ENCODE results near the gene KCNJ1.
A peak's percentile ranks its signal among the peaks of the same experiment; 100 is the strongest.

The KCNJ1 gene

DNA sequence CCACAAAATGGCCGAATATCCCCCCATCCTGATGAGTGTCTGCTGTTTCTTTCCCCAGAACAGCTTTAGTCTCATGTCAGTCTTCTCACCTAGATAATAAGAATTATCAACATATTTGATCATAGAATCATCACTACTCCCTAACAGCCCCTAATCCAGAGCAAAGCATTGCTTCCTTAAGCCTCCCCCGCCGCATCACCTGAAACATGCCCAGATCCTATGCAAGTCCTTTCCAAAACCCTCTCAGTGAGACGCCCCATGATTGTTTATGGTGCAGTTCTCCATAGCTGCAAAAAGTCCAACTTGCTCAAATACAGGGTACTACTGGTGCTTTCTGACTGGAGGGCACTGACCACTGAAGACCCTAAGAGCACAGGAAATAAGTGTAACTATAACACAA lies 20.1 kb downstream of the KCNJ1 start:
- no peak for DNase-seq

GRCh38 chr11:128845334-128845780 lies 21.7 kb downstream of the KCNJ1 start:
- no peak for DNase-seq

DNA sequence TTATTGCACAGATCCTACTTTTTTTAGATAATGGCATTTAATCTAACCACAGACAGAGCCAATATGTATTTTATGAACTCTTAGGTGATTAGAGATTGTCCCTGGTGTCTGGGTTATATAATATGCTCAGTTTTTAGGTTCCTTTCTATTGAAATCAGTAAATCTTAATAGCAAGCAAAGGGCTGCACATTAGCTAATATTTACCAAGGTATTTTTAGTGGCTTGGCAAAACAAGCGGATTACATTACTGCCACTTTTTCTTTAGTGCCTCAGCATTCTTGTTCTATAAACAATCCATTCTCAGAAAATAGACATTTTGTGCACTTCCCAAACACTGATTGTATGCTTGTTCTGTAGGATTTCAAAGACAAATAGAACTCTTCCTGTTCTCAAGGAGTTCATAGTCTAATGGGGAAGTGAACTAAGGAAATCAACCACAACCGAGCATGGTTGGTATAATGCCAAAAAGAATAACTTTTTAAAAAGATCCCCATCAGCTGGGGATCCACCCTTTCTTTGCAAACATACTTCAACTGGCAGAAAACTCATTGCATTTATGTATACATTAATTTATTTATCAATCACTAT lies 23.8 kb downstream of the KCNJ1 start:
- no peak for DNase-seq

DNA sequence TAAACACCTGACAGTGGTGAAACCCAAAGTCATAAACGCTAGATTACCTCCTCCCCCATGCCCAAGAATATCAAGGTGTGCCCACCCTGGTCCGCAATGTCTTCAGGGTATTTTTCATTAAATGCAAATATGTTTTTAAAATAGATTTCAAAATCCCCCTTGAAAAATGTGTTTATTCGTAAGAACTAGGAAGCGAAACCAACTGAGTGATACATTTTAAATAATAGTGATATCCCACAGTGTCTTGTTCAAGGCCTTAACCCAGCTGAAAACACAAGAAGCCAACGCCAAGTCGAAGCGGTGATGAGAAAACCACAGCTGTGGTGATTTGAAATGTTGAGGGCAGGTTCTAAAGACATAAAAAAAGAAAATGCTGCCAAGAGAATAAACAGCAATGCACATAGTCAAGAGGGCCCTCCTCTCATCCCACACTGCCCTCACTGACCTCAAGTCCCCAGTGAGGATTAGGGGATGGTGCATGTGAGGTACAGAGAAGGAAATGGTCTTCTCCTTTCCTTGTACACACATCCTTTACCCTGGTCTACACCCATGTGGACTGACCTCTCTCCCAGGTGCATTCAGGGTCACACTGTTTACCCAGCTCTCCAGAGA lies 25.5 kb downstream of the KCNJ1 start:
- no peak for DNase-seq

- no peak for DNase-seq
Observed at GRCh38 chr11:128840783-128841182, 26.3 kb downstream of the KCNJ1 start.

DNA sequence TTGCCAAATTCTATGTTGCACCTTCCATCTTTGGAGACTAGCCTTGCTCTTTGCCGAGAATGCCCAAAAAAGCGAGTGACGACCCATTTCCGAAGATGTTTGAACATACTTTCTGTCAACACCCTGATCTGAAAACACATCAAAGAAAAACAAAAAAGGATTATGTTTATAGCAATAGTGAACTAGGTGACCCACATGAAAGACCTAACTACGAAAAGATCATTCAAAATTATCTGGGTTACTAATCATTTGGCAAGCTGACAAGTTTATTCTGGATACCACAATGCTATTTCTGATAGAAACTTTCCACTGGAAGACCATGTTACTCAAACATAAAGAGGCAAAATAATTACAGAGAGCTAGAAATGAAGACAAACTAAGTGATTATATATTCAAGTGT lies 27.0 kb downstream of the KCNJ1 start:
- no peak for DNase-seq

DNA sequence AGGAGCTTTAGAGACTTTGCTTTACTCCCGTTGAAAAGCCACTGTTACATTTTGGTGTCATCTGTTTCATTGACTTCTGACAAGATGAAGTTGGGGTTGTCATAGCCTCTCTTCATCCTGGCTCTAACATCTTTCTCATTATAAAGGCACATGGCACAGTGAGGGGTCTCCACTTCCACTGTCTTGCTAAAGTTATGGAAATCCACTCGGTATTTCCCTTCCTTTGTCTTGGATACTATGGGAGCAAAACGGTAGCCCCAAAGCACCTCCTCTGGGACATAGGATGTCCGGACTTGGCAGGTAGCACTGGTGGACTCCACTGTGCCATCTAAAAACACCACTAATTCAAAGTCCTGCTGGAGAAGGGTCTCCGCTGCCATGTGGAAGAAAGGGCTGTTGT lies 28.0 kb downstream of the KCNJ1 start:
- DNase-seq: no peak

GRCh38 chr11:128837627-128838026 lies 29.5 kb downstream of the KCNJ1 start:
- no peak for DNase-seq

DNA sequence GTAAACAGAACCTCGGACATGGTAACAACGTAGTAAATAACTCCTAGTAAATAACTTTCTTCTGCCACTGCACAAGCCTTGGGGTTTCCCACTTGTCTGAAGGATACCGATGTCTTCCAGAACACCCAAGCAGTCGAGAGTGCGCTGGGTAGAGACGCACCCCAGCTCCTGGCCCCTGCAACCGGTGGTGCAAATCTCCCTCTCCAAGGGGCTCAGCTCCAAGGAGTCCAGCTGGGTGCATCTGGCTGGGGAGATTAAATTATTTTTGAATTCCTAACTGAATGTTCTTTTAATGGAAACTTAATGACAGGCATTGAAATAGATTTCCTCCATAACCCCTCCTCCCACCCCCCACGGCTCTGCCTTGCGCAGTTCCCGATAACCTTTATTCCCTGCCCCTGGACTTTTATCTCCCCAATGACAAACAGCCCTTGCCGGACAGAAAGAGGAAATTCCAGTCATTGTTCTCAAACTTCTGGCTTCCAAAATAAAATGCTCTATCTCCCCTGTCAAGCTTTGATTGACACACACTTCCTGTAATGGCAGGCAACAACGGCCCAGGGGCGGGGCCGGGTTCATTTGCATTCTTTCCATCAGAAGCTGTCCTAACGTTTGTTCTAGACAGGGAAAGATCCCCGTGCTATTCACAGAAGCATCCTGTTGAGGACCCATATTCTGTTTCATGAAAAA lies 31.2 kb downstream of the KCNJ1 start:
- DNase-seq: peak; percentile 31

DNA sequence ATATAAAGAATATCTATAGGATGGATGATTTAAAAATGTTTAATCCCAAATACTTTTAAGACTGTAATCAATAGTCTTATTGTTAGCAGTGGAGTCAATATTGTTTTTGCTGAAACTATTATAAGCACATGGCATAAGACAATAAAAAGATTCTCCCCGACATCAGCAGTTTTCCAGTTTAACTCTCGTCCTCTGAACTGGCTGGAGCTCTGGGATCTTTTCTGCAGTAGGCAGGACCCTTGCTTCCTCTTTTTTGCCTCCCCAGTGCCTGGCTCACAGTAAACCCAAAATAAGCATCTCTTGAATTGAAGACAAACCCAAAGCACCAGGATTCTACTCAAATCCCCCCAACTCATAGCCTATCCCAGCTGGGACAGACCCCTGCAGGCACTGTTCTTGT lies 32.9 kb downstream of the KCNJ1 start:
- DNase-seq: no peak

GRCh38 chr11:128832121-128832497 lies 35.0 kb downstream of the KCNJ1 start:
- no peak for DNase-seq

- DNase-seq: peak; percentile 79
Observed at GRCh38 chr11:128831174-128832120, 35.6 kb downstream of the KCNJ1 start.

DNA sequence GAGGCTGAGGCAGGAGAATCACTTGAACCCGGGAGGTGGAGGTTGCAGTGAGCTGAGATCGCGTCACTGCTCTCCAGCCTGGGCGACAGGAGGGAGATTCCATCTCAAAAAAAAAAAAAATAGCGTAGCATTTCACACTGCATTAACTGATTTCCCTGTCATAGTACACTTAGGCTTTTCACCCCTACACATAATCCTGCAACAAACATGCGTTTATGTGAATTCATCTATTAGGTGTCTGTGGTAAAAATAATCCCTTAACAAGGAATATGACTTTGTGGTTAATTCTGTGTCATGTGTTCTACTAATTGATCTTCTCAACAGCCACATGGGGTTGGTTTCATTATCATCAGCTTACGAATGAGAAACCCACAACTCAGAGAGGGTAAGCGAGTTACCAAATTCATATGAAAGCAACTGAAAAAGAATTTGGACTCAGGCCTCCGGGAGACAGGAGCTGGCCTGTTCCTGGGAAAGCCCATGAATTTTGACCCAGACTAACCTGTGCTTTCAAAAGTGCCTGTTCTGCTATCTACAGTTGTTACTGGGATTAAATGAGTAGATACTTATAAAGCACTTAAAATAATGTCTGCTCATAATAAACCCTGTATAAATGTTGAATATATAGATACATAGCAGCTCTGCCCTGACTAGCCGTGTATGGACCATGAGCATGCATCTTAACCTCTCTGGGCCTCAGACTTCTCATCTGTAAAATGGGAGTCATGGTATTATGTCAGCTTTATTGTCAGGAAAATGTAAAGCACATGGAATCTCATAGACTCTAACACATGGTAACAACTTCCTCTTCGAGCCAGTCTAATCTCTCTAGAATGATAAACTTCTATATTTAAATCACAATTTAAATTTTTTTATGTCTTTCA lies 36.6 kb downstream of the KCNJ1 start:
- DNase-seq: no peak

GRCh38 chr11:128828350-128828749 lies 38.7 kb downstream of the KCNJ1 start:
- no peak for DNase-seq

DNA sequence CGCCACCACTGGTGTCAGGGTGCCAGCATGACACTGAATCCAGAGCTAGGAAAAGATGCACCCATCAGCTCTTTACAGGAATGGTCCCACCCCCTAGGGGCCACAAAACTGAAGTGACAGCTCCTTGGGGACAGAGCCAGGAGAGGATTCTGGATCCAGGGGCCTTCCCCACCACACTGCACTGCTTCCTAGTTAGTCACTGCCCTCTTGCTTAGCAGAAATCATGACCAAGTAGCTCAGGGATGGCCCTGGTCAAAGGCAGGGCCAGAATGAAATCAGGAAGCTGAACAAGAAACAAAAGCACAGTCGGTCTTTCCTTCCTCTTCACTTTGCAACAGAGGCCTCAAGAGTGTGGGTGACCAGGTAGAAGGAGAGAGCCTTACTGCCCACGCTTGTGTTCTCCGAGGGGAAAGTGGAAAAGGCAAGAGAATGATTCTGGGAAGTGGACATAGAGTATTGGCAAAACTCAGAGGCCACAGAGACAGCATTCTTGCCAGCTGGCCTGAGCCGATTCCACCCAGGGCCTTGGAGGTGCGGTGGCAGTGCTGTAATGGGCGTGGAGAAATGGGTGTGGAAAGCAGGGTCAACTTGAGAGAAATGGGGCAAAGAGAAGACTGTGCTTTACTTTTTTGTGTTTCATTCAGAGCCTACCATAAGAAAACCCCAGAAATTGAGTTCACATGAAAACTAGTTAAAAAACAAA lies 39.8 kb downstream of the KCNJ1 start:
- no peak for DNase-seq

DNA sequence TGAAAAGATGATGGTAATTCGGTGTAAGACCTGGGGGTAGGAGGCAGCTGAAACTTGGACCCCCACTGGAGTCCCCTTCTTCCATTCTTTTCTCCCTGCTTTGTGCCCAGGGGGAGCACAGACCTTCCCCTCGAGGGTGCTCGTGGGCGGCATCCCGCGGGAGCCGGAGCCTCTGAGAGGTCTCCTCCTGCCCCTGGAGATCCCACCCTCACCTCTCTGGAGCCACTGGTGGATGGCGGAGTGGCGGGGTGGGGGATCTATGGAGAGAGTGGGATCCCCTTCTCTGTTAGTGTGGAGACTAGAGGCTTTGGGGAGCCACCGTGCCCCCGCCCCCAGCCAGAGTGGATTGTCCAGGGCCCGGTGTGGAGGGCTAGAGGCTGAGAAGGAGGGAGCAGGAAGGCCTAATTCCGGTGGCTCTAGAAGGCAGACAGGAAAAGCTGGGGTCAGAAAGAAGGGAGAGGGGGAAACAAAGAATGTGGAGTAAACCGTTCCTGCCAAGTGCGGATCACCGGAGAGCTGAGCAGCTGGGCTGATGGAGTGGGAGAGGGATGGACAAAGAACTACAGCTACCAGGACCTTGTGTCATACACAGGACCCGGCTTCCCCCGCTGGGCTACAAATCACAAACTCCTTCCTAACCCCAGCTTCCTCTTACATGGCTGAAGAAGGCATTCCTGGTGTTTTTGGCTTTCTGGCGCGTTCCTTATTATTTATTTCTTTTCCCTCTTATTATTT lies 41.9 kb downstream of the KCNJ1 start:
- DNase-seq: no peak

DNA sequence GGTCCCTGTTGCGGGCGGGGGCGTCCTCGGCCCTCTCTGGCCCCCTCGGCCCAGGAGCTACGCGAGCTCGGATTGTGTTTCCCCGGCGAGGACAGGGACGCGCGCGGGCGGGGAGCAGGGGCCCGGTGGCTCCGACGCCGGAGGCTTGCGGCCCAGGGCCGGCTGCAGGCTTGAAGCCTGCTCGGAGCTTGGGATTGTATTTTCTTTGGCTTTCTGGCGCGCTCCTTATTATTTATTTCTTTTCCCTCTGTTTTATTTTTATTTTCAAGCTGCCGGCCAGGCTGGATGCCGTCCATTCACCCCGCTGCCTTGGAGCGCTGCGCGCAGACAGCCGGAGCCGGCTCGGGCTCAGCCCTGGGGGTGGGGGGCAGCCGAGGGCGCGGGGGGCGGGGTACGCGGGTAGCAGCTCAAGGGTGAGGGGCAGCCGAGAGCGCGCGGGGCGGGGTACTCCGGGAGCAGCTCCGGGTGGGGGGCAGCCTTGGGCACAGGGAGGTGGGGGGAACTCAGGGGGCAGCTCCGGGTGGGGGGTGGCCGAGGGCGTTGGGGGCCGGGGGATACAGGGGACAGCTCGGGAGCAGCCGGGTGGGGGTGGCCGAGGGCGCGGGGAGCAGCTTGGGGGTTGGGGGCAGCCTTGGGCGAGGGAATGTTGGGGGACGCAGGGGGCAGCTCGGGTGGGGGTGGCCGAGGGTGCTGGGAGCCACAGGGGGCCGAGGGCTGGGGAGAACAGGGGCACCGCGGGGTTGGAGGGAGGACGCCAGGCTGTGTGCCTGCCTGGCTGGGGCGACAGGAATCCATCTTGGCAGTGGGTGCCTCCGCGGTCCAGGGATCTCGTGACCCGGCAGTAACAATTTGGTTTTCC lies 42.7 kb downstream of the KCNJ1 start:
- DNase-seq: no peak

- no peak for DNase-seq
Observed at GRCh38 chr11:128823753-128824152, 43.3 kb downstream of the KCNJ1 start.

DNA sequence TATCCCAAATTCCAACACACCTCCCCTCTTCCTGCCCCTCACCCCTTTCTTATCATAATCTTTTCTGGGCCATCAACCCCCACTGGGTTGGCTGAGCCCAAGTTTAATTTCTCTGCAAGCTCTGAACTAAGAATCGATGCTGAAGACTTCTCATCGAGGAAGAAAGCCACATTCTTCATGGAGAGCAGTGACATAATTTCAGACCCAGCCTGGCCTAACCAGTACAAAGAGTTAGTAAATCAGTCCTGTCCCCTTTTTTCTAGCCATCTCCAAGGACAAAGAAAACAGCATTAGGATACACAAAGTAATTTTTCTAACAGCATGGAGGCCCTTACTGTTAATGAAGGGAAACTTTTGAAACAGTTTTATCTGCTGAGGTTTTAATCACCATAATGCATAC lies 45.0 kb downstream of the KCNJ1 start:
- no peak for DNase-seq

GRCh38 chr11:128821556-128821955 lies 45.5 kb downstream of the KCNJ1 start:
- no peak for DNase-seq

Data from fibroblast of skin of right quadriceps (primary cell).